Adrenal gland (tissue), 12 donors: ENCODE measurements around the gene ADAMTS17. TPM values are rescaled to one million over a fixed set of nuclear protein-coding genes. Genes with fewer than 3 reads are reported as not detected.

ENCODE experiments used
- DNase-seq, 7 donors: peaks; one replicate each; pipeline ENCODE4 v3.0.0-alpha.2; 2019 to 2020
- H3K27ac ChIP-seq, 5 donors: fragments of 200-600 bp; sonication (generic) in 4 of 5; 1 replicate in 3 of 5; 2 replicates in 2 of 5; pipeline versions ENCODE4 v1.5.1 to v1.8.0; 2016 to 2020; ENCODE audit warnings: mild to moderate bottlenecking in 1 of 5
- H3K27me3 ChIP-seq: fragments of 200-600 bp; 2 replicates; pipeline ENCODE4 v1.8.0; 2021
- H3K36me3 ChIP-seq, 2 donors: fragments of 200-600 bp; replicated peaks in 1 of 2; 1 replicate in 1 of 2; 2 replicates in 1 of 2; pipeline versions ENCODE4 v1.5.1 to v1.8.0; 2018 to 2022
- H3K4me1 ChIP-seq, 2 donors: fragments of 200-600 bp; replicated peaks in 1 of 2; 1 replicate in 1 of 2; 2 replicates in 1 of 2; pipeline versions ENCODE4 v1.5.1 to v1.8.0; 2018 to 2021
- H3K4me3 ChIP-seq, 4 donors: fragments of 200-600 bp; sonication (generic) in 3 of 4; one replicate each; pipeline ENCODE4 v1.5.1; 2016 to 2018
- H3K9me3 ChIP-seq, 3 donors: fragments of 200-600 bp; sonication (generic) in 1 of 3; replicated peaks in 1 of 3; 1 replicate in 2 of 3; 2 replicates in 1 of 3; pipeline versions ENCODE4 v1.5.1 to v1.8.0; 2016 to 2021
- POLR2A ChIP-seq, 2 donors: fragments of 450-650 bp; IDR thresholded peaks; one replicate each; pipeline ENCODE4 v1.6.1; 2017; ENCODE audit warnings: antibody characterized with exemption in 2 of 2, mild to moderate bottlenecking in 2 of 2, moderate library complexity in 1 of 2
- WGBS, 4 donors: extraction: QIAGEN DNeasy Blood & Tissue Kit in 2 of 4; methylation state at CpG; one replicate each; pipeline versions ENCODE4 v1.1.5 to v1.1.7; 2013 to 2017; 5-methylcytosine and 5-hydroxymethylcytosine counted together
- intact Hi-C, 2 donors: fragments of 100-400 bp; cut with DNase I; formaldehyde crosslinking; loops; one replicate each; pipeline versions ENCODE4 v1.14.1 to v1.15.0; 2022 to 2023
- polyA plus RNA-seq, 3 donors: library from polyadenylated mRNA; stranded (reverse); fragments of 200-250 nt in 2 of 3; fragments of 350-450 nt in 1 of 3; fragmentation: Illumina TruSeq in 1 of 3; extraction: RNeasy Lipid Tissue Mini Kit (QIAGEN cat#74804) in 1 of 3; gene quantifications; one replicate each; pipeline ENCODE4 v1.2.3, GENCODE V29; 2013 to 2014
- total RNA-seq, 9 donors: library from RNA; depleted of rRNA in 4 of 9; stranded (reverse); fragments of >200 nt in 4 of 9; fragments of 120-200 nt in 1 of 9; fragmentation: NEBNext Ultra II Directional in 1 of 9; extraction: Animal tissue kit (Norgen Biotek cat#: 25700) in 1 of 9; gene quantifications; one replicate each; pipeline versions ENCODE4 v1.1.0 to v1.2.4, GENCODE V29; 2013 to 2023
- TF ChIP-seq, protein P1 (sequence below), 6 experiments: fragments of 450-650 bp in 4 of 6; fragments of 200-600 bp in 2 of 6; sonication (generic) in 1 of 6; IDR thresholded peaks; 1 replicate in 5 of 6; 2 replicates in 1 of 6; pipeline versions ENCODE4 v1.5.1 to v1.8.0; 2016 to 2021; ENCODE audit warnings: antibody characterized with exemption in 6 of 6, mild to moderate bottlenecking in 2 of 6, moderate library complexity in 1 of 6
- donor health status: healthy with polysubstance abuse.
- donor health status: Bipolar disorder and iron deficiency.
- donor health status: DM: yes; HTN: yes; CAD: no.
- donor health status: DM: no; HTN: no; CAD: no.
- donor health status: DM: no; HTN: no; CAD: no.
- donor health status: DM: yes; HTN: yes; CAD: no.

Gene ADAMTS17
- total and polyA plus RNA-seq, 12 donors = 0.51 to 14.8 (median 2.9) TPM

DNA sequence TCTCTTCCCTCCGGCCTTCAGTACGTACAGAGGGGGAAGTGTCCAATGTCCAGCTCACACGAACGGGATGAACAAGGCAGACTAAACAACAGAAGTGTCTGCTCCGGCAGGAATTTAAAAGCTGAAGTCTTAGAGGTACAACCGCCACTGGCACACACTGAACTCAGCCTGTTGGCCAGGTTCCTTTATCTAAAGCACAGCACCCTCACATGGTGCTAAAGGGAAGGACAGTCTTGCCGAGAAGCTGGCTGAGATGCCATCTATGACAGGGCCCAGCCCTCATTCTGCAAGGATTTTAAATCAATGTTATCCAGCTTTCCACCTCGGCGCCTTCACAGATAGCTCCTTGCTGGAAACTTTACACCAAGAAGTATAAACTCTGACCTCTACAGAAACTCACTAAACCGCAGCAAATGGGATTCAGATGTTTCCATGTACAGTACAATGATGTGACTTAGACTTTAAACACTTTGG, 2.8 kb downstream of the ADAMTS17 start:
- DNase-seq = peak; percentile 75 to 92 (median 86)
- Histone ChIP-seq H3K4me3 (no peak overlapping the region), H3K9me3 (no peaks in the 10 kb centered on the region), H3K27ac (no peak overlapping the region), H3K4me1 (peaks cover 4% of the 10 kb centered on the region in 2 donors), H3K36me3 (no peaks in the 10 kb centered on the region), H3K27me3 (no peaks in the 10 kb centered on the region)
- TF ChIP-seq POLR2A (IDR thresholded peaks at IDR 0.05) = no peak
- TF ChIP-seq, protein P1, sequence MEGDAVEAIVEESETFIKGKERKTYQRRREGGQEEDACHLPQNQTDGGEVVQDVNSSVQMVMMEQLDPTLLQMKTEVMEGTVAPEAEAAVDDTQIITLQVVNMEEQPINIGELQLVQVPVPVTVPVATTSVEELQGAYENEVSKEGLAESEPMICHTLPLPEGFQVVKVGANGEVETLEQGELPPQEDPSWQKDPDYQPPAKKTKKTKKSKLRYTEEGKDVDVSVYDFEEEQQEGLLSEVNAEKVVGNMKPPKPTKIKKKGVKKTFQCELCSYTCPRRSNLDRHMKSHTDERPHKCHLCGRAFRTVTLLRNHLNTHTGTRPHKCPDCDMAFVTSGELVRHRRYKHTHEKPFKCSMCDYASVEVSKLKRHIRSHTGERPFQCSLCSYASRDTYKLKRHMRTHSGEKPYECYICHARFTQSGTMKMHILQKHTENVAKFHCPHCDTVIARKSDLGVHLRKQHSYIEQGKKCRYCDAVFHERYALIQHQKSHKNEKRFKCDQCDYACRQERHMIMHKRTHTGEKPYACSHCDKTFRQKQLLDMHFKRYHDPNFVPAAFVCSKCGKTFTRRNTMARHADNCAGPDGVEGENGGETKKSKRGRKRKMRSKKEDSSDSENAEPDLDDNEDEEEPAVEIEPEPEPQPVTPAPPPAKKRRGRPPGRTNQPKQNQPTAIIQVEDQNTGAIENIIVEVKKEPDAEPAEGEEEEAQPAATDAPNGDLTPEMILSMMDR (IDR thresholded peaks at IDR 0.05) = peak; percentile 67 to 89 (median 86)
- intact Hi-C loops = loop anchor here (5.0 to 10.0 kb wide), 4 partner anchors 122 to 404 kb away; no protein-coding TSS in a partner anchor
- 12 to 30% (median 27%) methylated on average over 8 to 10 of the region's 10 CpGs for WGBS, 4 donors

DNA sequence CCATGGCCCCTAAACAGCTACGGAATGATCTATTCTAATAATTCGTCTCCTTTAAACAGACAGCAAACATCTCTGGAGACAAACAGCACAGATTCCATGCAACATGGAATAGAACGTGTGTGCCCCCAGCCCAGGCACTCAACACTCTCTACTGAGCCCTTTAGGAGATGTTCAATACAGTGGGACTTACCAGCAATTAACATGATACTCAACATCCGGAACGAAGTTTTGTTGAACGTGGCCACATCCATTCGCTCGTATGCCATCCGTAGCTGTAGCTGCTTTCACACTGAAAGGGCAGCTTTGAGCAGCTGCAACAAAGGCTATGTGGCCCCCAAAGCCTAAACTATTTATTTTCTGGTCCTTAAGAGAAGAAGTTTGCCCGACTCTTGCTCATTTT, 3.5 kb downstream of the ADAMTS17 start:
- intact Hi-C loops = loop anchor here (5.0 to 10.0 kb wide), 4 partner anchors 121 to 403 kb away; no protein-coding TSS in a partner anchor
- no peak for DNase-seq
- no peaks in the 10 kb centered on the region for H3K27me3 ChIP-seq
- no peak for TF ChIP-seq POLR2A (IDR thresholded peaks at IDR 0.05)
- no peaks in the 10 kb centered on the region for H3K36me3 ChIP-seq
- H3K27ac ChIP-seq = no peak overlapping the region
- H3K9me3 ChIP-seq = no peaks in the 10 kb centered on the region
- H3K4me3 ChIP-seq = no peak overlapping the region
- H3K4me1 ChIP-seq = peaks cover 4% of the 10 kb centered on the region in 2 donors
- WGBS, 4 donors = 79 to 86% (median 84%) methylated on average over 10 of the region's 10 CpGs

DNA sequence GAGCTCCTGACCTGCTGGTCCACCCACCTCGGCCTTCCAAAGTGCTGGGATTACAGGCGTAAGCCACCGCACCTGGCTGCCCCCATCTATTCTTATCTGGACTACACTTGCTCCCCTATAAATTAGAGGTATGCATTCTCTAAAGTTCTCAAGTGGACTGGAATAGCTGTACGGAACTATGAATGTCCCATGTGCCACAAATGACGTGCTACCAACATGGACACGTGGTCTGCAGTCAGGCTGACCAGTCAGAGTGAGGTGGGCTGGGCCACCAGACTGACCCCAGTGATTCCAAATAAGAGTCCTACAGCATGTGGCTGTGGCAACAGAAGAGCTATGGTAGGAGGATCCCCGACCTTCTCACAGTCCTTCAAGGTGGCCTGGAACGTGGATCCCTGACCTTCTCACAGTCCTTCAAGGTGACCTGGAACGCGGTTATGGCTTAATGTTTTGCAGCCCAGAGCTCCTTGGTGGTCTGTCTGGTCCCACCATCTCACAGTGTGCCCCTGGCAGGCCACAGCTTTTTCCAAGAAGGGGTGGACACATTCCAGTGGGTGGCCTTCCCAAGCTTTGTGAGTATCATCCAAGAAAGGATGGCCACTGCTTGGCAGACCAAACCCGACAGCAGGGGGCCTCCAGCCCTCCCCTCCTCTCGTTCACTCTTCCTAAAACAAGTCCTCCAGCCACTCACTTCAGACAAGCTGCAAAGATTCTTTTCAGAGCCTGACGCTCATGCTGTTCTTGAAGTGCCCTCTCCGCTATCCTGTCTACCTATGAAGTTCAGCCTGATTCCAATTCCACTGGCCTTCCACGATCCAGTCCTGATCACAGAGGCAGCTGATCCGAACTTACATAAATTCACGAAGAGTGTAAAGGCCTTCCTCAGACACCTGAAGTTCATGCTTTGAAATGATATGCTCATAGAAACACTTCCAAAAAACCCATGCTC, 4.4 kb downstream of the ADAMTS17 start:
- WGBS, 4 donors = 91 to 98% (median 94%) methylated on average over 13 to 17 of the region's 17 CpGs
- no peaks in the 10 kb centered on the region for H3K36me3 ChIP-seq
- H3K9me3 ChIP-seq = no peaks in the 10 kb centered on the region
- H3K4me3 ChIP-seq = no peak overlapping the region
- peaks cover 4% of the 10 kb centered on the region in 2 donors for H3K4me1 ChIP-seq
- intact Hi-C loops = loop anchor here (5.0 to 10.0 kb wide), 4 partner anchors 120 to 403 kb away; no protein-coding TSS in a partner anchor
- DNase-seq = no peak
- no peak overlapping the region for H3K27ac ChIP-seq
- no peaks in the 10 kb centered on the region for H3K27me3 ChIP-seq
- TF ChIP-seq POLR2A (IDR thresholded peaks at IDR 0.05) = no peak
- TF ChIP-seq, protein P1 (IDR thresholded peaks at IDR 0.05) = no peak

DNA sequence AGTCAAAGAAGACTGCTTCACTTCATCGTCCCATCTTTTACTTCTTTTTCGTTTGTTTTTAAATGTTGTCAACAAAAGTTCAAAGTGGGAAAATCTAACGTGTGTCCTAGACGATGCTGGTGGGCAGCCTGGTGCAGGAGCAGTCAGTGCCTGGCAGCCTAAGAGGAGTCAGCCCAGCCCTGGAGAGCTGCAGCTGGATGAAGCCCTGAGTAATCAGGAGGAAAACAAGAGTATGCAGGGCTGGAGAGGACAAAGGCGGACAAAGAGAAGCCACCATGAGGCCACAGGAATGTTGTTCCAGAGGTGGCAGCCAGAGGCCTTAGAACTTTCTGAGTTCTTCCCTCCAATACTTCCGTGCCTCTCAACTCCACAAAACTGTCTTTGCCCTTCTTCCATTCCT, 5.7 kb downstream of the ADAMTS17 start:
- TF ChIP-seq POLR2A (IDR thresholded peaks at IDR 0.05) = no peak
- TF ChIP-seq, protein P1 (IDR thresholded peaks at IDR 0.05) = no peak
- intact Hi-C loops = loop anchor here (5.0 to 10.0 kb wide), 4 partner anchors 119 to 401 kb away; no protein-coding TSS in a partner anchor
- H3K9me3 ChIP-seq = no peaks in the 10 kb centered on the region
- H3K4me1 ChIP-seq = peaks cover 4% of the 10 kb centered on the region in 2 donors
- no peaks in the 10 kb centered on the region for H3K27me3 ChIP-seq
- DNase-seq = no peak
- no peaks in the 10 kb centered on the region for H3K36me3 ChIP-seq
- no peak overlapping the region for H3K4me3 ChIP-seq
- no peak overlapping the region for H3K27ac ChIP-seq
- WGBS, 4 donors = 66 to 76% (median 72%) methylated on average over 6 of the region's 6 CpGs
